SK-N-SH (cell line): ENCODE measurements around the gene TOPAZ1.

Source experiments
- IRF3 ChIP-seq: fragments of 150-350 bp; IDR thresholded peaks from 2 replicates; pipeline ENCODE4 v1.6.1; 2016; ENCODE audit warnings: mild to moderate bottlenecking, low read depth, low read length
- SIN3A ChIP-seq: IDR thresholded peaks from 2 replicates; pipeline ENCODE4 v1.6.1; 2012; ENCODE audit warnings: low read depth, mild to moderate bottlenecking, low read length, moderate library complexity, borderline replicate concordance
- ZBTB33 ChIP-seq: IDR thresholded peaks from 2 replicates; pipeline ENCODE4 v1.4.0; 2012; ENCODE audit warnings: low read depth, borderline replicate concordance
- TF ChIP-seq, protein P1 (sequence below): fragments of 200-600 bp; sonication (generic); IDR thresholded peaks from 2 replicates; pipeline ENCODE4 v1.6.1; 2017; ENCODE audit warnings: antibody characterized with exemption, mild to moderate bottlenecking, moderate library complexity

DNA sequence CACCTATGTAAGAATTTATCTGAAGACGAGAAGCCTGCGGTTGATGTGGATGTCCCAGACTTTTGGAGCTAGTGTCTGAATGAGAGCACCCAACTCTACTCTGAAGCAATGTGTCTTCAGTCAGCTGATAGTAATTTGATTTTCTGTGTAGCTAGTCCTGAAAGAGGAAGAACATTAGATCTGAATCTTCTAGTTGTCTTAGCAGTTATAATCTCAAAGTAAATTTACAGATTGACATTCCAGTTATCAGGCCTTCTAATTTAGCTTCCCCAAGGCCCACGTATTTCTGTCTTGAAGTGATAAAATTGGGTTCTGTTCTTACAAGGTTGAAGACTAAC, 98.3 kb downstream of the TOPAZ1 start:
- TF ChIP-seq, protein P1, sequence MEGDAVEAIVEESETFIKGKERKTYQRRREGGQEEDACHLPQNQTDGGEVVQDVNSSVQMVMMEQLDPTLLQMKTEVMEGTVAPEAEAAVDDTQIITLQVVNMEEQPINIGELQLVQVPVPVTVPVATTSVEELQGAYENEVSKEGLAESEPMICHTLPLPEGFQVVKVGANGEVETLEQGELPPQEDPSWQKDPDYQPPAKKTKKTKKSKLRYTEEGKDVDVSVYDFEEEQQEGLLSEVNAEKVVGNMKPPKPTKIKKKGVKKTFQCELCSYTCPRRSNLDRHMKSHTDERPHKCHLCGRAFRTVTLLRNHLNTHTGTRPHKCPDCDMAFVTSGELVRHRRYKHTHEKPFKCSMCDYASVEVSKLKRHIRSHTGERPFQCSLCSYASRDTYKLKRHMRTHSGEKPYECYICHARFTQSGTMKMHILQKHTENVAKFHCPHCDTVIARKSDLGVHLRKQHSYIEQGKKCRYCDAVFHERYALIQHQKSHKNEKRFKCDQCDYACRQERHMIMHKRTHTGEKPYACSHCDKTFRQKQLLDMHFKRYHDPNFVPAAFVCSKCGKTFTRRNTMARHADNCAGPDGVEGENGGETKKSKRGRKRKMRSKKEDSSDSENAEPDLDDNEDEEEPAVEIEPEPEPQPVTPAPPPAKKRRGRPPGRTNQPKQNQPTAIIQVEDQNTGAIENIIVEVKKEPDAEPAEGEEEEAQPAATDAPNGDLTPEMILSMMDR: no peak
- no peak for TF ChIP-seq SIN3A
- TF ChIP-seq IRF3: no peak
- TF ChIP-seq ZBTB33: no peak
